Trophoblast cell (in vitro differentiated cells and primary cell): ENCODE data around the gene NET1.

Source experiments
- DNase-seq, 2 donors: peaks; one replicate each; pipeline ENCODE4 v3.0.0-alpha.2; 2016
- H2AFZ ChIP-seq: 2 replicates; pipeline ENCODE4 v1.6.1; 2013; ENCODE audit warnings: low read length, moderate library complexity, mild to moderate bottlenecking; ENCODE audit not compliant: insufficient read depth, poor library complexity
- H2AK5ac ChIP-seq: 2 replicates; pipeline ENCODE4 v1.6.1; 2013; ENCODE audit warnings: mild to moderate bottlenecking, low read length
- H2BK120ac ChIP-seq: 2 replicates; pipeline ENCODE4 v1.6.1; 2013; ENCODE audit warnings: low read length, mild to moderate bottlenecking, moderate library complexity; ENCODE audit not compliant: insufficient read depth, poor library complexity
- H2BK12ac ChIP-seq: 2 replicates; pipeline ENCODE4 v1.6.1; 2013; ENCODE audit warnings: mild to moderate bottlenecking, low read length, moderate library complexity
- H2BK5ac ChIP-seq: 2 replicates; pipeline ENCODE4 v1.6.1; 2013; ENCODE audit warnings: low read length, low read depth, moderate library complexity, mild to moderate bottlenecking; ENCODE audit not compliant: poor library complexity
- H3K14ac ChIP-seq: 2 replicates; pipeline ENCODE4 v1.6.1; 2013; ENCODE audit warnings: mild to moderate bottlenecking, low read length
- H3K18ac ChIP-seq: 2 replicates; pipeline ENCODE4 v1.6.1; 2013; ENCODE audit warnings: mild to moderate bottlenecking, low read length
- H3K23ac ChIP-seq: 2 replicates; pipeline ENCODE4 v1.6.1; 2013; ENCODE audit warnings: low read length
- H3K27ac ChIP-seq: 2 replicates; pipeline ENCODE4 v1.5.1; 2013; ENCODE audit warnings: low read depth, mild to moderate bottlenecking, inconsistent platforms, low read length, moderate library complexity
- H3K27me3 ChIP-seq: 2 replicates; pipeline ENCODE4 v1.6.1; 2013; ENCODE audit warnings: inconsistent platforms, mild to moderate bottlenecking, low read length, moderate library complexity; ENCODE audit not compliant: insufficient read depth
- H3K36me3 ChIP-seq, 2 experiments: 1 replicate in 1 of 2; 2 replicates in 1 of 2; pipeline ENCODE4 v1.6.1; 2013; ENCODE audit warnings: low read length in 2 of 2, mild to moderate bottlenecking in 2 of 2, moderate library complexity in 1 of 2; ENCODE audit not compliant: insufficient read depth in 2 of 2, control insufficient read depth in 1 of 2
- H3K4ac ChIP-seq: 2 replicates; pipeline ENCODE4 v1.6.1; 2013; ENCODE audit warnings: low read depth, mild to moderate bottlenecking, low read length, moderate library complexity
- H3K4me1 ChIP-seq, 2 experiments: 1 replicate in 1 of 2; 2 replicates in 1 of 2; pipeline ENCODE4 v1.6.1; 2013; ENCODE audit warnings: low read length in 2 of 2, mild to moderate bottlenecking in 2 of 2, moderate library complexity in 1 of 2; ENCODE audit not compliant: insufficient read depth in 2 of 2, control insufficient read depth in 1 of 2
- H3K4me2 ChIP-seq: 2 replicates; pipeline ENCODE4 v1.6.1; 2013; ENCODE audit warnings: inconsistent platforms, mild to moderate bottlenecking, low read length, moderate library complexity
- H3K4me3 ChIP-seq: 2 replicates; pipeline ENCODE4 v1.5.1; 2013; ENCODE audit warnings: mild to moderate bottlenecking, low read depth, low read length, inconsistent platforms
- H3K79me1 ChIP-seq: one replicate; pipeline ENCODE4 v1.6.1; 2013; ENCODE audit warnings: low read length
- H3K79me2 ChIP-seq: 2 replicates; pipeline ENCODE4 v1.6.1; 2013; ENCODE audit warnings: low read length, mild to moderate bottlenecking; ENCODE audit not compliant: control insufficient read depth, insufficient read depth, poor library complexity
- H3K9ac ChIP-seq: 2 replicates; pipeline ENCODE4 v1.6.1; 2013; ENCODE audit warnings: mild to moderate bottlenecking, low read length
- H3K9me3 ChIP-seq: 2 replicates; pipeline ENCODE4 v1.6.1; 2013; ENCODE audit warnings: low read depth, mild to moderate bottlenecking, control low read depth, inconsistent platforms, low read length; ENCODE audit not compliant: insufficient read depth
- H4K12ac ChIP-seq: 2 replicates; pipeline ENCODE4 v1.6.1; 2013; ENCODE audit warnings: low read depth, mild to moderate bottlenecking, low read length, moderate library complexity
- H4K8ac ChIP-seq: 2 replicates; pipeline ENCODE4 v1.6.1; 2013; ENCODE audit warnings: low read depth, mild to moderate bottlenecking, low read length, moderate library complexity
- H4K91ac ChIP-seq: one replicate; pipeline ENCODE4 v1.6.1; 2013; ENCODE audit warnings: low read depth, mild to moderate bottlenecking, low read length, moderate library complexity
- WGBS: extraction: QIAGEN DNeasy Blood & Tissue Kit; methylation state at CpG from one replicate; pipeline ENCODE4 v1.1.7; 2013; ENCODE audit warnings: missing lambda C conversion rate; ENCODE audit not compliant: insufficient read length, insufficient coverage; ENCODE audit errors: extremely low coverage; 5-methylcytosine and 5-hydroxymethylcytosine counted together

Gene NET1

DNA sequence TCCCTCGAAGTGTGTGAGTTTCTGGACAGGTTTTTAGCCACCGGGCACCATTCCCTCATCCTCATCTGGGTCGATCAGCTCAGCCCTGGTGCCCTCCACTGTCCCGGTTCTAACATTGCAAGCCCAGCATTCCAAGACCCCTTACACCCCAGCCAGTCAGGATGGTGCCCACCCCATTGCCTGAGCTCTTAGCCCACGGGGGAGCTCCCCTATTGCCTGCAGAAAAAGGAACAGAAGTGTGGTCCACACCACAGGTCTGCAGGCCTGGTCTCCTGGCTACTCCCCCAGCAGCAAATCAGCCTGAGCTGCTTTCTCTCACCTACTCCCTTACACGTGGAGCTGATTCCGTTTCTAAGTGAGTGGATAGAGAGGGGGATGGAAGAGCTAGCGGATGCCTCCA is 82.3 kb downstream of the NET1 start:
- peaks cover 0 to 4% of the 10 kb centered on the region in 2 experiments for H3K36me3 ChIP-seq
- H3K23ac ChIP-seq: no peak overlapping the region
- H3K79me1 ChIP-seq: peaks cover 35% of the 10 kb centered on the region
- H3K18ac ChIP-seq: peak overlapping the region; percentile 31
- H2AK5ac ChIP-seq: peak overlapping the region; percentile 67
- no peak overlapping the region for H2AFZ ChIP-seq
- no peak overlapping the region for H2BK5ac ChIP-seq
- peak overlapping the region; percentile 29 for H2BK120ac ChIP-seq
- H2BK12ac ChIP-seq: peak overlapping the region; percentile 77
- no peak overlapping the region for H3K4me2 ChIP-seq
- H3K27ac ChIP-seq: no peak overlapping the region
- H4K12ac ChIP-seq: no peak overlapping the region
- peak overlapping the region; percentile 67 for H4K91ac ChIP-seq
- H3K79me2 ChIP-seq: no peaks in the 10 kb centered on the region
- H3K4me3 ChIP-seq: no peak overlapping the region
- no peaks in the 10 kb centered on the region for H3K27me3 ChIP-seq
- peak overlapping the region; percentile 50 for H3K14ac ChIP-seq
- H3K9ac ChIP-seq: no peak overlapping the region
- no peak overlapping the region for H4K8ac ChIP-seq
- peaks cover 25 to 26% of the 10 kb centered on the region in 2 experiments for H3K4me1 ChIP-seq
- H3K9me3 ChIP-seq: peaks cover 5% of the 10 kb centered on the region
- no CpG with 5 or more reads among the region's 8 CpGs for WGBS
- DNase-seq: no peak
- peak overlapping the region; percentile 12 for H3K4ac ChIP-seq

DNA sequence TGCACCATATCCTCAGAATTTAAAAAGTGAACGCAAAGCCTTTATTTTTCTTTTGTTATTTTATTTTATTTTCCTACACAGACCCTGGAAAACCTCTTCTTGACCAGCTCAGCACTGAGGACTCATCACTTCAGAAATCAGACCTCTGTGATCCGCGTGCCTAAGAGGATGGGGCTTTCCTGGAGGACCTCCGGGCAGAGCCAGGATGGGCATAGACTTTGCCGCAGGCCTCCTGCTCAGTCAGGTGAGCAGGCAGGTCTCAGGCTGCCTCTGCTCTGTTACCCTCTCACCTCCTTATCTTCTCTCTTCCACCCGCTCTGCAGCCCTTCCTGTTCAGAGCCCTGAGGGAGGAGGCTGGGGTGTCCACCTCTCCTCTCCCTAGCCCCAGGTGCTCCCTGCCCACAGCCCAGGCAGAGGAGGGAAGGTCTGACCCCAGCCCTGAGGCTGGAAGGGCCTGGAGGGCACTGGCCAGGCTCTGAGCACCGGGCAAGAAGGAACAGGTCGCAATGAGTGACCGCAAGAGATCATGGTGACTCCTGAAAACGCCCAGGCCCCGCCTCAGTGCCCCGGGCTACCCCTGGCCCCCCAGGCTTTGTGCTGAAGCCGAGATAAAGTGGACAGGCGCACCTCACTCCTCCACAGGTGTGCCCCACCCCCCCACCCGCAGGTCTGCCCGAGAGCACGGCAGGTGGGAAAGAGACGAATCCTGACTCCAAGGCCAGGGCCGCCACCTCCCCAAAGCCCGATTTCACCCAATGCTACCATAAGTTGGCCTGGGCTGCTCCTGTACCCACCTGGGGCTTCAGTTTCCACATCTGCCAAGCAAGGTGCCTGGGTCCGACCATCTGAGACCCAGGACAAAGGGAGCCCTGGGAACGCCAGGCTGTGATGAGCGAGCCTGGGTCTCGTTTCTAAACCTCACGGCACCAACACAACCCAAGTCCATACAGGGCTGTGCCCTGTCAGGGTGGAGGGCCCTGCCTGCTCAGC is 84.2 kb downstream of the NET1 start:
- Histone ChIP-seq H3K27ac (no peak overlapping the region), H3K23ac (no peak overlapping the region), H3K36me3 (peaks cover 0 to 4% of the 10 kb centered on the region in 2 experiments), H3K18ac (peak overlapping the region; percentile 18), H3K9ac (no peak overlapping the region), H4K8ac (peak overlapping the region; percentile 24), H2AK5ac (peak overlapping the region; percentile 61), H3K4me1 (peaks cover 25 to 28% of the 10 kb centered on the region in 2 experiments), H3K4me3 (no peak overlapping the region), H2BK12ac (peak overlapping the region; percentile 73), H4K12ac (no peak overlapping the region), H3K14ac (peak overlapping the region; percentile 30), H4K91ac (peak overlapping the region; percentile 78), H2AFZ (no peak overlapping the region), H3K79me1 (peaks cover 38% of the 10 kb centered on the region), H3K9me3 (peaks cover 4% of the 10 kb centered on the region), H2BK5ac (no peak overlapping the region), H3K79me2 (peaks cover 2% of the 10 kb centered on the region), H3K4me2 (no peak overlapping the region), H2BK120ac (peak overlapping the region; percentile 59), H3K4ac (peak overlapping the region; percentile 6), H3K27me3 (no peaks in the 10 kb centered on the region)
- WGBS: no CpG with 5 or more reads among the region's 25 CpGs
- peak; percentile 96 to 97 for DNase-seq

GRCh38 chr10:5497289-5497688 is 84.9 kb downstream of the NET1 start:
- Histone ChIP-seq H3K18ac (peak overlapping the region; percentile 18), H3K27me3 (no peaks in the 10 kb centered on the region), H3K9me3 (peaks cover 4% of the 10 kb centered on the region), H3K14ac (peak overlapping the region; percentile 30), H4K12ac (no peak overlapping the region), H2BK12ac (peak overlapping the region; percentile 73), H3K27ac (no peak overlapping the region), H2AK5ac (peak overlapping the region; percentile 61), H4K8ac (peak overlapping the region; percentile 5), H3K4me3 (no peak overlapping the region), H3K9ac (no peak overlapping the region), H3K36me3 (peaks cover 0 to 3% of the 10 kb centered on the region in 2 experiments), H3K4me1 (peaks cover 29 to 31% of the 10 kb centered on the region in 2 experiments), H2BK5ac (no peak overlapping the region), H3K4ac (peak overlapping the region; percentile 6), H3K79me1 (peaks cover 38% of the 10 kb centered on the region), H2BK120ac (peak overlapping the region; percentile 59), H3K23ac (no peak overlapping the region), H3K4me2 (no peak overlapping the region), H4K91ac (peak overlapping the region; percentile 78), H3K79me2 (peaks cover 2% of the 10 kb centered on the region), H2AFZ (no peak overlapping the region)
- WGBS: no CpG with 5 or more reads among the region's 6 CpGs
- no peak for DNase-seq

- no peak overlapping the region for H4K12ac ChIP-seq
- peaks cover 34 to 36% of the 10 kb centered on the region in 2 experiments for H3K4me1 ChIP-seq
- no peak overlapping the region for H3K4me2 ChIP-seq
- H3K9me3 ChIP-seq: peaks cover 4% of the 10 kb centered on the region
- H3K27me3 ChIP-seq: no peaks in the 10 kb centered on the region
- no peak overlapping the region for H3K18ac ChIP-seq
- no peak overlapping the region for H3K27ac ChIP-seq
- H3K9ac ChIP-seq: no peak overlapping the region
- H3K23ac ChIP-seq: no peak overlapping the region
- H2BK12ac ChIP-seq: peak overlapping the region; percentile 62
- no CpG with 5 or more reads among the region's 19 CpGs for WGBS
- H2AFZ ChIP-seq: no peak overlapping the region
- no peak overlapping the region for H4K8ac ChIP-seq
- peak overlapping the region; percentile 18 for H2BK5ac ChIP-seq
- no peak overlapping the region for H3K4ac ChIP-seq
- H4K91ac ChIP-seq: peak overlapping the region; percentile 64
- H3K79me1 ChIP-seq: peaks cover 35% of the 10 kb centered on the region
- H3K36me3 ChIP-seq: no peaks in the 10 kb centered on the region
- peak overlapping the region; percentile 37 for H2BK120ac ChIP-seq
- peaks cover 2% of the 10 kb centered on the region for H3K79me2 ChIP-seq
- H3K4me3 ChIP-seq: no peak overlapping the region
- peak overlapping the region; percentile 16 for H2AK5ac ChIP-seq
- no peak for DNase-seq
- H3K14ac ChIP-seq: peak overlapping the region; percentile 32
Measured at GRCh38 chr10:5497948-5498730, 85.8 kb downstream of the NET1 start.
